OCI-LY7 (cell line): ENCODE measurements around the gene CMKLR1.

ENCODE experiments used
- EZH2phosphoT487 ChIP-seq: fragments of 200-600 bp; sonication (generic); IDR thresholded peaks from 2 replicates; pipeline ENCODE4 v1.6.1; 2018; ENCODE audit warnings: low read depth, borderline replicate concordance, mild to moderate bottlenecking, mixed run types, antibody characterized with exemption, low read length, moderate library complexity, mixed read lengths
- TF ChIP-seq, protein P1 (sequence below): fragments of 200-600 bp; sonication (generic); conservative IDR thresholded peaks from 2 replicates; pipeline ENCODE4 v1.5.1; 2014; ENCODE audit warnings: mild to moderate bottlenecking, antibody characterized with exemption, low read length, moderate library complexity, mixed read lengths

DNA sequence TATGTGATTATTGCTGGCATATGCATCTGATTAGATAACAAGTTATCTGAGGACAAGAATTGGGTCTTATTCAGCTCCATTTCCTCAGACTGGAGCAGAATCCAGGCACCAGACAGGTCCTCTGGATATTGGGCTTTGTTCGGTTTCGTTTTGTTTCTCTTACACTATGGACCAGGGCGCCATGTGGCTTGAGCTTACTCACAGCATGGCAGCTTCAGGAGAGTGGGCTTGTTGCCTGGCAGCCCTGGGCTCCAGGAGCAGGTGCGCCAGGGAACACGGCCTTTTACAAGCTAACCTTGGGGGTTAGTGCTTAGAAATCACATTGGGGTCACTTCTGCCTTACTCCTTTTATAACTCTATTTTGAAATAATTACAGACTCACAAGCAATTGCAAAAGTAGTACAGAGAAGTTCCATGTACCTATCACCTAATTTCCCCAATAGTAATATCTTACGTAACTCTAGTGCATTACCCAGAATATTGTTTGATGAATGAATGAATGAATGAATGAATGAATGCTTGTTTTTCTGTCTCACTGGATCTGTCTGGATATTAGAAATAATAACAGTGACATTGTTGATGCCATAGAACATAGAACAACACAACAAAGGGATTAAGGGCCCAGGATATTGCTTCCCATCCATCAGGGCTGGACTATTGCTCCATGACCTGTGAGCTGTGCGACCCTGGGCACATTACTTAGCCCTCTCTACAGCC, 39.0 kb downstream of the CMKLR1 start:
- TF ChIP-seq, protein P1, sequence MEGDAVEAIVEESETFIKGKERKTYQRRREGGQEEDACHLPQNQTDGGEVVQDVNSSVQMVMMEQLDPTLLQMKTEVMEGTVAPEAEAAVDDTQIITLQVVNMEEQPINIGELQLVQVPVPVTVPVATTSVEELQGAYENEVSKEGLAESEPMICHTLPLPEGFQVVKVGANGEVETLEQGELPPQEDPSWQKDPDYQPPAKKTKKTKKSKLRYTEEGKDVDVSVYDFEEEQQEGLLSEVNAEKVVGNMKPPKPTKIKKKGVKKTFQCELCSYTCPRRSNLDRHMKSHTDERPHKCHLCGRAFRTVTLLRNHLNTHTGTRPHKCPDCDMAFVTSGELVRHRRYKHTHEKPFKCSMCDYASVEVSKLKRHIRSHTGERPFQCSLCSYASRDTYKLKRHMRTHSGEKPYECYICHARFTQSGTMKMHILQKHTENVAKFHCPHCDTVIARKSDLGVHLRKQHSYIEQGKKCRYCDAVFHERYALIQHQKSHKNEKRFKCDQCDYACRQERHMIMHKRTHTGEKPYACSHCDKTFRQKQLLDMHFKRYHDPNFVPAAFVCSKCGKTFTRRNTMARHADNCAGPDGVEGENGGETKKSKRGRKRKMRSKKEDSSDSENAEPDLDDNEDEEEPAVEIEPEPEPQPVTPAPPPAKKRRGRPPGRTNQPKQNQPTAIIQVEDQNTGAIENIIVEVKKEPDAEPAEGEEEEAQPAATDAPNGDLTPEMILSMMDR, result no peak
- no peak for TF ChIP-seq EZH2phosphoT487
